Measurements from ENCODE around the gene KLHL29.

DNA sequence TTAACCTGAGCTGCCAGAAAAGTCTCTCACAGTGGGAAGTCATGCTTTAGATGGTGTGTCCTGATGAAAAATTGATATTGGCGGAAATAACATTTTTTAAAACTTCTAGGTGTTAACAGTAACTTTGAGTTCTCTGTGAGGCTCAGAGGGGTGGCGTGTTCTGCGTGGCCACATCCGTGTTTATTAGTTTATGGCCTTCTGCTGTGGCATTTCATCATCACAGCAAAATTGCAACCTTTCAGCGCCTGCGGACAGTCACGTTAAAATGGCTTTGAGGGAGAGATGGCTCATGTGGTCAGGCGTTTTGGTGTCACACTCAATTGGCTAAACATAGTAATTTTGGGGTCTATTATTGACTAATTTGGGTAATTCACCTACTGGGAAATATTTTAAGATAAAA lies 42.4 kb downstream of the KLHL29 start:
- TF ChIP-seq, protein P1, sequence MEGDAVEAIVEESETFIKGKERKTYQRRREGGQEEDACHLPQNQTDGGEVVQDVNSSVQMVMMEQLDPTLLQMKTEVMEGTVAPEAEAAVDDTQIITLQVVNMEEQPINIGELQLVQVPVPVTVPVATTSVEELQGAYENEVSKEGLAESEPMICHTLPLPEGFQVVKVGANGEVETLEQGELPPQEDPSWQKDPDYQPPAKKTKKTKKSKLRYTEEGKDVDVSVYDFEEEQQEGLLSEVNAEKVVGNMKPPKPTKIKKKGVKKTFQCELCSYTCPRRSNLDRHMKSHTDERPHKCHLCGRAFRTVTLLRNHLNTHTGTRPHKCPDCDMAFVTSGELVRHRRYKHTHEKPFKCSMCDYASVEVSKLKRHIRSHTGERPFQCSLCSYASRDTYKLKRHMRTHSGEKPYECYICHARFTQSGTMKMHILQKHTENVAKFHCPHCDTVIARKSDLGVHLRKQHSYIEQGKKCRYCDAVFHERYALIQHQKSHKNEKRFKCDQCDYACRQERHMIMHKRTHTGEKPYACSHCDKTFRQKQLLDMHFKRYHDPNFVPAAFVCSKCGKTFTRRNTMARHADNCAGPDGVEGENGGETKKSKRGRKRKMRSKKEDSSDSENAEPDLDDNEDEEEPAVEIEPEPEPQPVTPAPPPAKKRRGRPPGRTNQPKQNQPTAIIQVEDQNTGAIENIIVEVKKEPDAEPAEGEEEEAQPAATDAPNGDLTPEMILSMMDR (conservative IDR thresholded peaks at IDR 0.05; ENCODE audit: low read length) = no peak
- no peak for TF ChIP-seq EZH2phosphoT487 (IDR thresholded peaks at IDR 0.05; ENCODE audit: borderline replicate concordance, low read depth, low read length)

All from OCI-LY7 (cell line).